RWPE2 (cell line): Measurements from ENCODE around the gene OOSP3.
"Not testable (repeated sequence)": the region's sequence is repeated elsewhere in the genome, so short reads cannot be mapped to it uniquely, and the experiment has no call there.

Experiments
- ATAC-seq: fragments of 200-7000 bp; cut with Tn5 transposase; 3 replicates; pipeline ENCODE4 v1.9.1; 2021; ENCODE audit warnings: low read depth
- DNase-seq: peaks from one replicate; pipeline ENCODE4 v3.0.0-alpha.2; 2020; ENCODE audit warnings: low spot score
- H3K27ac ChIP-seq: fragments of 450-650 bp; 2 replicates; pipeline ENCODE4 v1.5.1; 2017; ENCODE audit warnings: mild to moderate bottlenecking; ENCODE audit not compliant: poor library complexity, severe bottlenecking
- H3K27me3 ChIP-seq: fragments of 250-450 bp; sonication (Bioruptor Pico); 2 replicates; pipeline ENCODE4 v1.5.1; 2021; ENCODE audit warnings: mild to moderate bottlenecking, moderate library complexity; ENCODE audit not compliant: insufficient read depth, poor library complexity, severe bottlenecking
- H3K36me3 ChIP-seq: fragments of 250-450 bp; sonication (Bioruptor Pico); 2 replicates; pipeline ENCODE4 v1.5.1; 2020; ENCODE audit warnings: low read depth, mild to moderate bottlenecking, moderate library complexity
- H3K4me1 ChIP-seq: fragments of 250-450 bp; sonication (Bioruptor Pico); 2 replicates; pipeline ENCODE4 v1.5.1; 2021; ENCODE audit warnings: mild to moderate bottlenecking, moderate library complexity; ENCODE audit not compliant: insufficient read depth, poor library complexity, severe bottlenecking
- H3K4me3 ChIP-seq: fragments of 250-450 bp; sonication (Bioruptor Pico); 2 replicates; pipeline ENCODE4 v1.5.1; 2021; ENCODE audit warnings: mild to moderate bottlenecking, moderate library complexity; ENCODE audit not compliant: severe bottlenecking
- H3K9me3 ChIP-seq: fragments of 250-450 bp; sonication (Bioruptor Pico); 2 replicates; pipeline ENCODE4 v1.5.1; 2021; ENCODE audit warnings: mild to moderate bottlenecking, moderate library complexity; ENCODE audit not compliant: severe bottlenecking
- CTCF ChIP-seq: fragments of 450-650 bp; IDR thresholded peaks from one replicate; pipeline ENCODE4 v1.5.1; 2017; ENCODE audit warnings: mild to moderate bottlenecking, moderate library complexity; ENCODE audit not compliant: poor library complexity, severe bottlenecking

Gene OOSP3

GRCh38 chr11:59842316-59842715 is 36.3 kb upstream of the OOSP3 start:
- Histone ChIP-seq H3K4me1 (no peaks in the 10 kb centered on the region), H3K4me3 (no peak overlapping the region), H3K36me3 (no peaks in the 10 kb centered on the region), H3K27ac (no peak overlapping the region), H3K27me3 (no peaks in the 10 kb centered on the region), H3K9me3 (no peaks in the 10 kb centered on the region)
- ATAC-seq (no peak), DNase-seq (no peak)
- no peak for TF ChIP-seq CTCF

GRCh38 chr11:59845399-59845798 is 33.2 kb upstream of the OOSP3 start, which contains the start of gene CBLIF:
TSS of gene CBLIF (minus strand) at chr11:59845499. CDS start at chr11:59845453, 46 bp downstream.
- DNase-seq (no peak), ATAC-seq (no peak)
- no peak within 1 kb of the TSS for H3K4me3 ChIP-seq
- no peak within 1 kb of the TSS for H3K27ac ChIP-seq
- TF ChIP-seq CTCF, result no peak
- H3K9me3 ChIP-seq, result no peaks in the 10 kb centered on the region
- no peaks in the 10 kb centered on the region for H3K4me1 ChIP-seq
- no peaks in the 10 kb centered on the region for H3K36me3 ChIP-seq
- no peaks in the 10 kb centered on the region for H3K27me3 ChIP-seq

- TF ChIP-seq CTCF, result no peak
- H3K9me3 ChIP-seq, result no peaks in the 10 kb centered on the region
- DNase-seq (no peak), ATAC-seq (no peak)
- no peaks in the 10 kb centered on the region for H3K36me3 ChIP-seq
- H3K27ac ChIP-seq, result no peak overlapping the region
- no peaks in the 10 kb centered on the region for H3K4me1 ChIP-seq
- no peaks in the 10 kb centered on the region for H3K27me3 ChIP-seq
- H3K4me3 ChIP-seq, result no peak overlapping the region
Observed at GRCh38 chr11:59846556-59846955, 32.0 kb upstream of the OOSP3 start.

- ATAC-seq (no peak), DNase-seq (no peak)
- H3K27me3 ChIP-seq, result no peaks in the 10 kb centered on the region
- H3K4me3 ChIP-seq, result no peak overlapping the region
- no peaks in the 10 kb centered on the region for H3K36me3 ChIP-seq
- H3K9me3 ChIP-seq, result no peaks in the 10 kb centered on the region
- H3K4me1 ChIP-seq, result no peaks in the 10 kb centered on the region
- no peak overlapping the region for H3K27ac ChIP-seq
- TF ChIP-seq CTCF, result no peak
Observed at GRCh38 chr11:59847626-59848025, 31.0 kb upstream of the OOSP3 start.

- not testable (repeated sequence) for ATAC-seq
Observed at GRCh38 chr11:59848439-59848838, 30.1 kb upstream of the OOSP3 start.

More at GRCh38 chr11:59848439-59848838, 30.1 kb upstream of the OOSP3 start:
- not testable (repeated sequence) for H3K36me3 ChIP-seq, H3K27me3 ChIP-seq, H3K9me3 ChIP-seq, DNase-seq, H3K27ac ChIP-seq, H3K4me1 ChIP-seq, H3K4me3 ChIP-seq
